ENCODE measurements around the gene ZNF750. TPM values are rescaled to one million over a fixed set of nuclear protein-coding genes. Genes with fewer than 3 reads are reported as not detected.

Gene ZNF750
- total and polyA plus RNA-seq, 2 donors (not counting 3 experiments of a cell fraction or from before 2014, with no cell fraction given): 0.15 to 0.80 TPM

DNA sequence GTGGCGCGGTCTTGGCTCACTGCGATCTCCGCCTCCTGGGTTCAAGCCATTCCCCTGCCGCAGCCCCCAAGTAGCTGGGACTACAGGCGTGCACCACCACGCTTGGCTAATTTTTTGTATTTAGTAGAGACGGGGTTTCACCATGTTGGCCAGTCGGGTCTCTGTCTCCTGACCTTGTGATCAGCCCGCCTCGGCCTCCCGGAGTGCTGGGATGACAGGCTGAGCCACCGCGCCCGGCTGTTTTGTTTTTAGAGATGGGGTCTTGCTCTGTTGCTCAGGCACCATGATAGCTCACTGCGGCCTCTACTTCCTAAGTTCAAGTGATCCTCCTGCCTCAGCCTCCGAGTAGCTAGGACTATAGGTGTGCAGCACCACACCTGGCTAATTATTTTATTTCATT, 27.2 kb downstream of the ZNF750 start:
- TF ChIP-seq MYC (IDR thresholded peaks at IDR 0.05; ENCODE audit: low read depth, low read length) (no peak), MAX (IDR thresholded peaks at IDR 0.05; ENCODE audit: insufficient read depth, insufficient read length) (no peak), EZH2 (IDR thresholded peaks at IDR 0.05; ENCODE audit: borderline replicate concordance, low read depth, low read length, severe bottlenecking) (no peak), JUN (IDR thresholded peaks at IDR 0.05; ENCODE audit: borderline replicate concordance, insufficient read depth, insufficient read length, low read depth) (no peak), POLR2AphosphoS5 (IDR thresholded peaks at IDR 0.05; ENCODE audit: insufficient read depth, low read depth, low read length) (no peak), POLR2A (IDR thresholded peaks at IDR 0.05; ENCODE audit: low read depth, low read length) (no peak), FOS (IDR thresholded peaks at IDR 0.05; ENCODE audit: borderline replicate concordance, insufficient read depth, low read length) (no peak), GATA2 (IDR thresholded peaks at IDR 0.05; ENCODE audit: insufficient read depth, insufficient read length, low read depth, low read length) (no peak)
- TF ChIP-seq, protein P1, sequence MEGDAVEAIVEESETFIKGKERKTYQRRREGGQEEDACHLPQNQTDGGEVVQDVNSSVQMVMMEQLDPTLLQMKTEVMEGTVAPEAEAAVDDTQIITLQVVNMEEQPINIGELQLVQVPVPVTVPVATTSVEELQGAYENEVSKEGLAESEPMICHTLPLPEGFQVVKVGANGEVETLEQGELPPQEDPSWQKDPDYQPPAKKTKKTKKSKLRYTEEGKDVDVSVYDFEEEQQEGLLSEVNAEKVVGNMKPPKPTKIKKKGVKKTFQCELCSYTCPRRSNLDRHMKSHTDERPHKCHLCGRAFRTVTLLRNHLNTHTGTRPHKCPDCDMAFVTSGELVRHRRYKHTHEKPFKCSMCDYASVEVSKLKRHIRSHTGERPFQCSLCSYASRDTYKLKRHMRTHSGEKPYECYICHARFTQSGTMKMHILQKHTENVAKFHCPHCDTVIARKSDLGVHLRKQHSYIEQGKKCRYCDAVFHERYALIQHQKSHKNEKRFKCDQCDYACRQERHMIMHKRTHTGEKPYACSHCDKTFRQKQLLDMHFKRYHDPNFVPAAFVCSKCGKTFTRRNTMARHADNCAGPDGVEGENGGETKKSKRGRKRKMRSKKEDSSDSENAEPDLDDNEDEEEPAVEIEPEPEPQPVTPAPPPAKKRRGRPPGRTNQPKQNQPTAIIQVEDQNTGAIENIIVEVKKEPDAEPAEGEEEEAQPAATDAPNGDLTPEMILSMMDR (IDR thresholded peaks at IDR 0.05; ENCODE audit: extremely low read depth in 1 of 2, insufficient read depth in 1 of 2, low read depth in 1 of 2, low read length in 2 of 2): no peak
- dilution Hi-C loops (cut with MboI; ENCODE audit: extremely low pct_ligation_motif_present, low sequenced_read_pairs): no loop called here
- no peak overlapping the region for H3K4me3 ChIP-seq (replicated peaks in 1 of 3; ENCODE audit: insufficient read depth in 1 of 3, low read depth in 1 of 3, low read length in 3 of 3)
- intact Hi-C loops (cut with micrococcal nuclease): no loop called here
- no peak for DNase-seq (ENCODE audit: low read depth, low spot score)
- H3K9ac ChIP-seq (replicated peaks; ENCODE audit: extremely low read depth, insufficient read depth, low read length): no peak overlapping the region
- POLR2A ChIA-PET: no interaction called here
- H2AFZ ChIP-seq (ENCODE audit: low read depth, low read length): no peak overlapping the region
- H3K79me2 ChIP-seq (ENCODE audit: control insufficient read depth, insufficient read depth, low read length): no peaks in the 10 kb centered on the region
- no peaks in the 10 kb centered on the region for H4K20me1 ChIP-seq (replicated peaks; ENCODE audit: control insufficient read depth, extremely low read depth, insufficient read depth, low read length)
- no peak for FAIRE-seq
- BruUV-seq (replicated peaks): no TSS peak
- no peaks in the 10 kb centered on the region for H3K9me3 ChIP-seq (replicated peaks; ENCODE audit: control insufficient read depth, insufficient read depth, low read length)
- CTCF ChIA-PET: no interaction called here
- H3K27me3 ChIP-seq (ENCODE audit: control insufficient read depth in 2 of 2, insufficient read depth in 2 of 2, low read length in 2 of 2): no peaks in the 10 kb centered on the region
- H3K27ac ChIP-seq (ENCODE audit: insufficient read depth, low read depth, low read length): no peak overlapping the region
- peaks cover 0 to 4% of the 10 kb centered on the region in 2 experiments for H3K36me3 ChIP-seq (ENCODE audit: control insufficient read depth in 2 of 2, extremely low read depth in 1 of 2, insufficient read depth in 2 of 2, low read length in 2 of 2)
- no peaks in the 10 kb centered on the region for H3K9me1 ChIP-seq (replicated peaks; ENCODE audit: control insufficient read depth, extremely low read depth, insufficient read depth, low read length)
- no peaks in the 10 kb centered on the region for H3K4me1 ChIP-seq (ENCODE audit: control insufficient read depth, extremely low read depth, insufficient read depth, low read length)
- H3K4me2 ChIP-seq (ENCODE audit: insufficient read depth, low read length): no peak overlapping the region
